Adrenal gland (tissue), 19 donors: ENCODE data around the gene WDR49. TPM values are rescaled to one million over a fixed set of nuclear protein-coding genes. Genes with fewer than 3 reads are reported as not detected.

ENCODE experiments used
- DNase-seq, 7 donors: peaks; one replicate each; pipeline ENCODE4 v3.0.0-alpha.2; 2019 to 2020
- H3K27ac ChIP-seq, 5 donors: fragments of 200-600 bp; sonication (generic) in 4 of 5; 1 replicate in 3 of 5; 2 replicates in 2 of 5; pipeline versions ENCODE4 v1.5.1 to v1.8.0; 2016 to 2020; ENCODE audit warnings: mild to moderate bottlenecking in 1 of 5
- H3K27me3 ChIP-seq: fragments of 200-600 bp; 2 replicates; pipeline ENCODE4 v1.8.0; 2021
- H3K36me3 ChIP-seq, 2 donors: fragments of 200-600 bp; replicated peaks in 1 of 2; 1 replicate in 1 of 2; 2 replicates in 1 of 2; pipeline versions ENCODE4 v1.5.1 to v1.8.0; 2018 to 2022
- H3K4me1 ChIP-seq, 2 donors: fragments of 200-600 bp; replicated peaks in 1 of 2; 1 replicate in 1 of 2; 2 replicates in 1 of 2; pipeline versions ENCODE4 v1.5.1 to v1.8.0; 2018 to 2021
- H3K4me3 ChIP-seq, 4 donors: fragments of 200-600 bp; sonication (generic) in 3 of 4; one replicate each; pipeline ENCODE4 v1.5.1; 2016 to 2018
- H3K9me3 ChIP-seq, 3 donors: fragments of 200-600 bp; sonication (generic) in 1 of 3; replicated peaks in 1 of 3; 1 replicate in 2 of 3; 2 replicates in 1 of 3; pipeline versions ENCODE4 v1.5.1 to v1.8.0; 2016 to 2021
- POLR2A ChIP-seq, 2 donors: fragments of 450-650 bp; IDR thresholded peaks; one replicate each; pipeline ENCODE4 v1.6.1; 2017; ENCODE audit warnings: antibody characterized with exemption in 2 of 2, mild to moderate bottlenecking in 2 of 2, moderate library complexity in 1 of 2
- WGBS, 4 donors: extraction: QIAGEN DNeasy Blood & Tissue Kit in 2 of 4; methylation state at CpG; one replicate each; pipeline versions ENCODE4 v1.1.5 to v1.1.7; 2013 to 2017; 5-methylcytosine and 5-hydroxymethylcytosine counted together
- intact Hi-C, 2 donors: fragments of 100-400 bp; cut with DNase I; formaldehyde crosslinking; loops; one replicate each; pipeline versions ENCODE4 v1.14.1 to v1.15.0; 2022 to 2023
- long read RNA-seq, 10 donors: library from polyadenylated mRNA in 3 of 10; unstranded in 2 of 10; stranded (forward) in 1 of 10; transcript quantifications; one replicate each; pipeline ENCODE4 v2.0.0 and lab custom pipeline, GENCODE V29; 2021 to 2026
- polyA plus RNA-seq, 3 donors: library from polyadenylated mRNA; stranded (reverse); fragments of 200-250 nt in 2 of 3; fragments of 350-450 nt in 1 of 3; fragmentation: Illumina TruSeq in 1 of 3; extraction: RNeasy Lipid Tissue Mini Kit (QIAGEN cat#74804) in 1 of 3; gene quantifications; one replicate each; pipeline ENCODE4 v1.2.3, GENCODE V29; 2013 to 2014
- total RNA-seq, 9 donors: library from RNA; depleted of rRNA in 4 of 9; stranded (reverse); fragments of >200 nt in 4 of 9; fragments of 120-200 nt in 1 of 9; fragmentation: NEBNext Ultra II Directional in 1 of 9; extraction: Animal tissue kit (Norgen Biotek cat#: 25700) in 1 of 9; gene quantifications; one replicate each; pipeline versions ENCODE4 v1.1.0 to v1.2.4, GENCODE V29; 2013 to 2023
- TF ChIP-seq, protein P1 (sequence below), 6 experiments: fragments of 450-650 bp in 4 of 6; fragments of 200-600 bp in 2 of 6; sonication (generic) in 1 of 6; IDR thresholded peaks; 1 replicate in 5 of 6; 2 replicates in 1 of 6; pipeline versions ENCODE4 v1.5.1 to v1.8.0; 2016 to 2021; ENCODE audit warnings: antibody characterized with exemption in 6 of 6, mild to moderate bottlenecking in 2 of 6, moderate library complexity in 1 of 6
- donor health status: healthy with polysubstance abuse.
- donor health status: Bipolar disorder and iron deficiency.
- donor health status: DM: yes; HTN: yes; CAD: no.
- donor health status: DM: no; HTN: no; CAD: no.
- donor health status: DM: no; HTN: no; CAD: no.
- donor health status: DM: yes; HTN: yes; CAD: no.

The WDR49 gene
- total RNA-seq (1 to 10 TPM in 1 of 9 donors, under 1 TPM in 5, not detected in 3; 0.25 to 1.3 (median 0.37) TPM), polyA plus RNA-seq (under 1 TPM in 1 of 3 donors, not detected in 2; 0.07 TPM)
- long read RNA-seq, donor 1 = 0 reads
- long read RNA-seq, donor 2 = 0 reads
- long read RNA-seq, donor 3 = 0 reads
- long read RNA-seq, donor 4 = 0 reads
- long read RNA-seq, donor 5 = 0 reads
- long read RNA-seq, donor 6 = 0 reads
- long read RNA-seq, donor 7 = 0 reads
- long read RNA-seq, donor 8 = 0 reads
- long read RNA-seq, donor 9 = 0 reads
- long read RNA-seq, donor 10 = 0 reads

- TF ChIP-seq POLR2A (IDR thresholded peaks at IDR 0.05) = no peak
- TF ChIP-seq, protein P1, sequence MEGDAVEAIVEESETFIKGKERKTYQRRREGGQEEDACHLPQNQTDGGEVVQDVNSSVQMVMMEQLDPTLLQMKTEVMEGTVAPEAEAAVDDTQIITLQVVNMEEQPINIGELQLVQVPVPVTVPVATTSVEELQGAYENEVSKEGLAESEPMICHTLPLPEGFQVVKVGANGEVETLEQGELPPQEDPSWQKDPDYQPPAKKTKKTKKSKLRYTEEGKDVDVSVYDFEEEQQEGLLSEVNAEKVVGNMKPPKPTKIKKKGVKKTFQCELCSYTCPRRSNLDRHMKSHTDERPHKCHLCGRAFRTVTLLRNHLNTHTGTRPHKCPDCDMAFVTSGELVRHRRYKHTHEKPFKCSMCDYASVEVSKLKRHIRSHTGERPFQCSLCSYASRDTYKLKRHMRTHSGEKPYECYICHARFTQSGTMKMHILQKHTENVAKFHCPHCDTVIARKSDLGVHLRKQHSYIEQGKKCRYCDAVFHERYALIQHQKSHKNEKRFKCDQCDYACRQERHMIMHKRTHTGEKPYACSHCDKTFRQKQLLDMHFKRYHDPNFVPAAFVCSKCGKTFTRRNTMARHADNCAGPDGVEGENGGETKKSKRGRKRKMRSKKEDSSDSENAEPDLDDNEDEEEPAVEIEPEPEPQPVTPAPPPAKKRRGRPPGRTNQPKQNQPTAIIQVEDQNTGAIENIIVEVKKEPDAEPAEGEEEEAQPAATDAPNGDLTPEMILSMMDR (IDR thresholded peaks at IDR 0.05) = no peak
- Histone ChIP-seq H3K27me3 (no peaks in the 10 kb centered on the region), H3K9me3 (no peaks in the 10 kb centered on the region), H3K27ac (no peak within 1 kb of the TSS), H3K4me1 (no peaks in the 10 kb centered on the region), H3K4me3 (no peak within 1 kb of the TSS), H3K36me3 (no peaks in the 10 kb centered on the region)
- DNase-seq = no peak
- WGBS, 4 donors = 53 to 57% (median 56%) methylated on average over 1 of the region's 1 CpG
- intact Hi-C loops = no loop called here
Observed at GRCh38 chr3:167653760-167654159, at the start of gene WDR49. TSS of gene WDR49 (minus strand) at chr3:167653942. CDS start at chr3:167653425, 517 bp downstream.

DNA sequence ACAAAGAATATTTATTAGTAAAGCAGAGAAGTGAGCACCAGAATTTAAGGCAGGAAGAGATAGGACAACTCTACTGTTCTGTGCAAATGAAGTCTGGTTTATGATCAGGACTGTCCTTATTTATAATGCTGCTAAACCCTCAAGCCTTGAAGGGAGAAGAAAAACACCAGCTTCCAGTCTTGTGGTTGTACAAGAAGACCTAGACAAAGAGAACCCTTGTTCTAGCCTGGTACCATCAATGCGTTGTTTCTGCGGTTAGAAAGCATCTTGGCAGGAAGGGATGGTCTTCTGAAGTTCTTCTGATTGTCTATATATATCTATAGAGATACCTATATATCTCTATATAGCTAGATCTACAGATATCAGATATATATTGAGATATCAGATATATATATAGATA, 47.2 kb upstream of the WDR49 start:
- TF ChIP-seq POLR2A (IDR thresholded peaks at IDR 0.05) = no peak
- TF ChIP-seq, protein P1 (IDR thresholded peaks at IDR 0.05) = no peak
- intact Hi-C loops = no loop called here
- H3K36me3 ChIP-seq = no peaks in the 10 kb centered on the region

GRCh38 chr3:167700046-167700445, 46.3 kb upstream of the WDR49 start:
- H3K27me3 ChIP-seq = no peaks in the 10 kb centered on the region
- H3K4me1 ChIP-seq = peaks cover 0 to 3% of the 10 kb centered on the region in 2 donors
- no peak for DNase-seq
- intact Hi-C loops = no loop called here
- no peak for TF ChIP-seq POLR2A (IDR thresholded peaks at IDR 0.05)
- TF ChIP-seq, protein P1 (IDR thresholded peaks at IDR 0.05) = no peak
- no peak overlapping the region for H3K4me3 ChIP-seq
- no peaks in the 10 kb centered on the region for H3K36me3 ChIP-seq
- 93 to 95% (median 94%) methylated on average over 4 of the region's 4 CpGs for WGBS, 4 donors
- H3K9me3 ChIP-seq = no peaks in the 10 kb centered on the region
- no peak overlapping the region for H3K27ac ChIP-seq

More for the DNA sequence above, 47.2 kb upstream of the WDR49 start:
- H3K9me3 ChIP-seq = no peaks in the 10 kb centered on the region
- peaks cover 2 to 11% of the 10 kb centered on the region in 2 donors for H3K4me1 ChIP-seq
- H3K4me3 ChIP-seq = no peak overlapping the region
- no peak for DNase-seq
- H3K27me3 ChIP-seq = no peaks in the 10 kb centered on the region
- no peak overlapping the region for H3K27ac ChIP-seq
- whole genome bisulfite sequencing, 4 donors = 96 to 98% (median 97%) methylated on average over 2 of the region's 2 CpGs

DNA sequence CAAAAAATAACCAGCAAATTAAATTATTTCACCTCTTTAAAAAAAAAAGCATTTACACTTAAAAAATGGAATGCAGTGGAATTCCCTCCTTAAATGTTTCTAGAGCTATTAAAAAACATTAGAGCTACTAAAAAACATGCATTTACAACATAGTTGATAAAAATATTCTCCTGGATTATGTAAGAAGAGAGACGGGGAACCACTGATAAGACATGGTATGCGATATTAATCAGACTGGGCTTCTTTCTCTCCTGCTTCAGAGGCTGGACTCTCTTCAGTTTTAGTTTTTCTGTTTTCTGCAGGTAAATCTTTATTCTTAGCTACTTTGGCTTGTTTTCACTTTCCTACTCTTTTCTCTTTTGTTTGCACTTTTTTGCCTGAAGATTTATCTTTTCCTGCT, 40.4 kb upstream of the WDR49 start:
- no peak for TF ChIP-seq POLR2A (IDR thresholded peaks at IDR 0.05)
- TF ChIP-seq, protein P1 (IDR thresholded peaks at IDR 0.05) = no peak
- H3K4me3 ChIP-seq = no peak overlapping the region
- no peaks in the 10 kb centered on the region for H3K9me3 ChIP-seq
- no peaks in the 10 kb centered on the region for H3K36me3 ChIP-seq
- 63 to 79% (median 70%) methylated on average over 2 of the region's 2 CpGs for WGBS, 4 donors
- H3K27me3 ChIP-seq = no peaks in the 10 kb centered on the region
- no peaks in the 10 kb centered on the region for H3K4me1 ChIP-seq
- intact Hi-C loops = no loop called here
- H3K27ac ChIP-seq = no peak overlapping the region
- no peak for DNase-seq
